KMS-11 (cell line): ENCODE results near the gene RNF8.

Source experiments
- H2AFZ ChIP-seq: fragments of 200-600 bp; sonication (generic); 2 replicates; pipeline ENCODE4 v1.6.1; 2016; ENCODE audit warnings: antibody characterized with exemption, mixed run types, low read depth
- H3K27ac ChIP-seq: fragments of 200-600 bp; sonication (generic); 2 replicates; pipeline ENCODE4 v1.6.1; 2016; ENCODE audit warnings: mild to moderate bottlenecking, mixed run types
- H3K27me3 ChIP-seq: fragments of 200-600 bp; sonication (generic); 2 replicates; pipeline ENCODE4 v1.6.1; 2017; ENCODE audit warnings: mild to moderate bottlenecking, low read depth, mixed run types, moderate library complexity; ENCODE audit not compliant: insufficient read depth
- H3K36me3 ChIP-seq: fragments of 200-600 bp; sonication (generic); 2 replicates; pipeline ENCODE4 v1.6.1; 2017; ENCODE audit warnings: mild to moderate bottlenecking, mixed run types; ENCODE audit not compliant: insufficient read depth
- H3K4me1 ChIP-seq: fragments of 200-600 bp; sonication (generic); 2 replicates; pipeline ENCODE4 v1.6.1; 2016; ENCODE audit warnings: mild to moderate bottlenecking, low read depth, mixed run types; ENCODE audit not compliant: poor library complexity, severe bottlenecking
- H3K4me2 ChIP-seq: fragments of 200-600 bp; sonication (generic); 2 replicates; pipeline ENCODE4 v1.7.0; 2016; ENCODE audit warnings: mild to moderate bottlenecking, mixed run types
- H3K4me3 ChIP-seq: fragments of 200-600 bp; sonication (generic); IDR thresholded peaks from 2 replicates; pipeline ENCODE4 v1.6.1; 2017; ENCODE audit warnings: low read depth, low read length, mixed read lengths; ENCODE audit not compliant: insufficient read depth
- H3K79me2 ChIP-seq: fragments of 200-600 bp; sonication (generic); 2 replicates; pipeline ENCODE4 v1.6.1; 2016; ENCODE audit warnings: low read depth, mixed run types; ENCODE audit not compliant: insufficient read depth
- H3K9ac ChIP-seq: fragments of 200-600 bp; sonication (generic); 2 replicates; pipeline ENCODE4 v1.6.1; 2016; ENCODE audit warnings: mild to moderate bottlenecking, mixed run types
- H4K20me1 ChIP-seq: fragments of 200-600 bp; sonication (generic); 2 replicates; pipeline ENCODE4 v1.6.1; 2016; ENCODE audit warnings: mild to moderate bottlenecking, mixed run types; ENCODE audit not compliant: insufficient read depth
- CTCF ChIP-seq: fragments of 200-600 bp; sonication (generic); conservative IDR thresholded peaks from 2 replicates; pipeline ENCODE4 v1.6.1; 2017; ENCODE audit warnings: low read depth, mild to moderate bottlenecking, antibody characterized with exemption, low read length, moderate library complexity, mixed read lengths

The RNF8 gene

GRCh38 chr6:37435373-37435772 is 81.6 kb downstream of the RNF8 start:
- no peak overlapping the region for H2AFZ ChIP-seq
- no peaks in the 10 kb centered on the region for H4K20me1 ChIP-seq
- H3K4me1 ChIP-seq, result peaks cover 17% of the 10 kb centered on the region
- H3K79me2 ChIP-seq, result peaks cover 21% of the 10 kb centered on the region; the same call in 1 of the 2 replicates
- no peak overlapping the region for H3K4me3 ChIP-seq
- TF ChIP-seq CTCF, result no peak
- H3K9ac ChIP-seq, result no peak overlapping the region
- H3K27me3 ChIP-seq, result no peaks in the 10 kb centered on the region
- peak overlapping the region; percentile 84; the same call in 1 of the 2 replicates for H3K4me2 ChIP-seq
- no peak overlapping the region for H3K27ac ChIP-seq
- H3K36me3 ChIP-seq, result no peaks in the 10 kb centered on the region

- no peaks in the 10 kb centered on the region for H4K20me1 ChIP-seq
- H2AFZ ChIP-seq, result no peak overlapping the region
- H3K27me3 ChIP-seq, result no peaks in the 10 kb centered on the region
- H3K27ac ChIP-seq, result no peak overlapping the region
- H3K4me3 ChIP-seq, result no peak overlapping the region
- H3K9ac ChIP-seq, result no peak overlapping the region
- TF ChIP-seq CTCF, result 0 out of 2 replicates have a peak, but pooled peaks have one; percentile 23
- H3K79me2 ChIP-seq, result peaks cover 21% of the 10 kb centered on the region; the same call in 1 of the 2 replicates
- H3K36me3 ChIP-seq, result no peaks in the 10 kb centered on the region
- H3K4me1 ChIP-seq, result peaks cover 17% of the 10 kb centered on the region
- H3K4me2 ChIP-seq, result no peak overlapping the region
Measured at GRCh38 chr6:37435816-37436215, 82.0 kb downstream of the RNF8 start.

GRCh38 chr6:37438930-37439329 is 85.1 kb downstream of the RNF8 start:
- TF ChIP-seq CTCF, result no peak
- Histone ChIP-seq H3K4me1 (peaks cover 21% of the 10 kb centered on the region), H3K27me3 (no peaks in the 10 kb centered on the region), H4K20me1 (no peaks in the 10 kb centered on the region), H3K27ac (no peak overlapping the region), H2AFZ (no peak overlapping the region), H3K4me2 (no peak overlapping the region), H3K79me2 (peaks cover 16% of the 10 kb centered on the region; the same call in 1 of the 2 replicates), H3K9ac (no peak overlapping the region), H3K36me3 (no peaks in the 10 kb centered on the region), H3K4me3 (no peak overlapping the region)

- no peak overlapping the region for H2AFZ ChIP-seq
- no peak overlapping the region for H3K9ac ChIP-seq
- H3K79me2 ChIP-seq, result no peaks in the 10 kb centered on the region; the same call in 1 of the 2 replicates
- no peaks in the 10 kb centered on the region for H4K20me1 ChIP-seq
- no peaks in the 10 kb centered on the region for H3K27me3 ChIP-seq
- H3K4me1 ChIP-seq, result peaks cover 12% of the 10 kb centered on the region
- TF ChIP-seq CTCF, result no peak
- H3K36me3 ChIP-seq, result peaks cover 5% of the 10 kb centered on the region; the same call in 1 of the 2 replicates
- no peak overlapping the region for H3K27ac ChIP-seq
- H3K4me3 ChIP-seq, result no peak overlapping the region
- no peak overlapping the region for H3K4me2 ChIP-seq
Measured at GRCh38 chr6:37441651-37442050, 87.9 kb downstream of the RNF8 start.
